GM12864 (cell line): ENCODE results near the gene AMBP.

Experiments used
- DNase-seq: peaks from one replicate; pipeline ENCODE4 v3.0.0-alpha.2; 2011; ENCODE audit warnings: low read depth
- H3K4me3 ChIP-seq: 2 replicates; pipeline ENCODE4 v1.5.1; 2011; ENCODE audit warnings: mild to moderate bottlenecking, low read depth, low read length, control low read depth
- TF ChIP-seq, protein P1 (sequence below): IDR thresholded peaks from 2 replicates; pipeline ENCODE4 v1.5.1; 2011; ENCODE audit warnings: low read depth, mild to moderate bottlenecking, moderate library complexity, low read length, control low read depth, inconsistent platforms; ENCODE audit errors: missing control alignments

Gene AMBP

GRCh38 chr9:114089206-114089840, 11.2 kb upstream of the AMBP start:
- TF ChIP-seq, protein P1, sequence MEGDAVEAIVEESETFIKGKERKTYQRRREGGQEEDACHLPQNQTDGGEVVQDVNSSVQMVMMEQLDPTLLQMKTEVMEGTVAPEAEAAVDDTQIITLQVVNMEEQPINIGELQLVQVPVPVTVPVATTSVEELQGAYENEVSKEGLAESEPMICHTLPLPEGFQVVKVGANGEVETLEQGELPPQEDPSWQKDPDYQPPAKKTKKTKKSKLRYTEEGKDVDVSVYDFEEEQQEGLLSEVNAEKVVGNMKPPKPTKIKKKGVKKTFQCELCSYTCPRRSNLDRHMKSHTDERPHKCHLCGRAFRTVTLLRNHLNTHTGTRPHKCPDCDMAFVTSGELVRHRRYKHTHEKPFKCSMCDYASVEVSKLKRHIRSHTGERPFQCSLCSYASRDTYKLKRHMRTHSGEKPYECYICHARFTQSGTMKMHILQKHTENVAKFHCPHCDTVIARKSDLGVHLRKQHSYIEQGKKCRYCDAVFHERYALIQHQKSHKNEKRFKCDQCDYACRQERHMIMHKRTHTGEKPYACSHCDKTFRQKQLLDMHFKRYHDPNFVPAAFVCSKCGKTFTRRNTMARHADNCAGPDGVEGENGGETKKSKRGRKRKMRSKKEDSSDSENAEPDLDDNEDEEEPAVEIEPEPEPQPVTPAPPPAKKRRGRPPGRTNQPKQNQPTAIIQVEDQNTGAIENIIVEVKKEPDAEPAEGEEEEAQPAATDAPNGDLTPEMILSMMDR = no peak
- DNase-seq = no peak
- no peak overlapping the region for H3K4me3 ChIP-seq

DNA sequence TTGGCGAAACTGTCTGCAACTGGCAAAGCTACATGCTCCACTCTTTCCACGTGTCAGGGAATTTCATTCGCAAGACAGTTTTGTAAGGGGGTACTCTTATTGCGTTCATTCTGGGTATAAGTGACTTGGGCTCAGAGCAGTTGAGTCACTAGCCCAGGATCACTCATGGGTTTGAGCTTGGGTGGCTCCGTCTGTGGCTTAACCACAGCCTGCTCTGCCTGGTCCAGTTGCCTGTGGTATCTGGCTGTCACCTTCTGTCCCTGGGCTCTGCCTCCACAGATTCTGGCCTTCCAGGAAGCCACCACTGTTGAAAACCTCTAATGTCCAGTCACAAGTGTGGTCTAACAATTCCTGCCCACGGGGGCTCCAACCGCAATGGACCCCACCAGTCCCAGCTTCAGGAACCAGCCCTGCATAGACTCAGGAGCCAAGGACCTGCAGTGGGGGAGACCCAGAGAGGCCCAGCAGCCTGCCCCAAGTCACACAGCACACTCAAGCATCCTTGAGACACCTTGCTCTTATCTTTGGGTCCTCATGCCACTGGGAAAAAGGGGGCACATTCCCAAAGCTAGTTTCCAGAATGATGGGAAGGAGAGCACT, 10.6 kb upstream of the AMBP start:
- no peak overlapping the region for H3K4me3 ChIP-seq
- TF ChIP-seq, protein P1 = no peak
- DNase-seq = no peak

DNA sequence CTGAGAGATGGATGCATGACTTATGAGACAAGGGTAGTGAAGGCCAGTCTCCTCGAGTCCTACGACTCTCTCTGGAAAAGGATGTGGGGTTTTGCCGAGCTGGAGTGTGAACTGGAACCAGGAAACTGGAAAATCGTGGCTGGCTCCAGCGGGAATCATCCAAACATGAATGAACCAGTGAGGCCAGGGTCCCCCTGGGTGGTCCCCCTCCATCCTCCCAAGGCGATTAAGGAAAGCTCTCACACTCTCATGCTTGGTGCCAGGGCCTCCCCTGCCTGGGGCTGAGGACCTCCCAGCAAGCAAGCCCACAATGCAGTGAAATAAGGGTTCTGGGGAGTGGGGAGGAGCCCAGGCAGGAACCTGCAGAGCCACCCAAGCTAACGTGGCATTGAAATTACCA, 9.6 kb upstream of the AMBP start:
- no peak for DNase-seq
- H3K4me3 ChIP-seq = no peak overlapping the region
- TF ChIP-seq, protein P1 = no peak

DNA sequence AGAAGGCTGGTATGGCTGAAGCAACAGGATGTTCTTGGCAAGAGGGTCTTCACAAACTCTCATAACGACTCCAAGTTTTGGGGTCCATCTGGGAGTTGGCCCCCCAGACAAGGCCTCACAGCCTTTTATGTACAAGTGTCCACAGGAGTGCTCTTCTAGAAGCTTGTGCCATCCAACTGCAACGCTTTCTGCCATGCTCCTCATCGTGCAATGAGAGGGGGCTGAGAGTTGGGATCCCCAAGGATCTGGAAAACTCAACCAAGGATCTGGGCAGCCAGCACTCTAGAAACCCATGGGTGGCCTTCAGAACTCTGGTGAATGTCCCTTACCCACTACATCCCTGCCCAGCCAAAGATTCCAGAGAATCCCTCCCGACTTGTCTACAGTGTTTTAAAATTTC, 8.5 kb upstream of the AMBP start:
- TF ChIP-seq, protein P1 = no peak
- no peak overlapping the region for H3K4me3 ChIP-seq
- no peak for DNase-seq

GRCh38 chr9:114086009-114086408, 7.9 kb upstream of the AMBP start:
- TF ChIP-seq, protein P1 = no peak
- no peak overlapping the region for H3K4me3 ChIP-seq
- no peak for DNase-seq

DNA sequence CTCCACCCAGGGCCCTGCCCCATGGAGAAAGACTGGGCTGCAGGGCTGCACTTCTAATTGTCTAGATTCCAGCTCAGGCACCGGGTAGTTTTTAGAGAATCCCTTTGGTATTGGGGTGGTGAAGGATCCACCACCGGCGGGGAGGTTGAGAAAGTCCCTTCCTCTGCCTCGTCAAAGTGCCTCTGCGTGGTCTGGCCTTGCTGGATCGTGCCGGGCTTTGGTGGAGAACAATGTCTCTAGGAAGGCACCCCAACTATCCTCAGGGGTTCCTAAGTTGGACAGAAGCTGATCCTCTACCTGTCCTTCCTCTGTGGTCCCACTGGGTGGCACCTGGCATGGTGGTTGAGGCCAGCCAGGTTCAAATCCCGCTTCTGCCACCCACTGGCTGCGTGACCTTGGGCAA, 7.3 kb upstream of the AMBP start:
- DNase-seq = no peak
- H3K4me3 ChIP-seq = no peak overlapping the region
- TF ChIP-seq, protein P1 = no peak
